AG09319 (cell line): ENCODE data around the gene SPEF2.

Source experiments
- DNase-seq: peaks from one replicate; pipeline ENCODE4 v3.0.0-alpha.2; 2010; ENCODE audit warnings: low read depth; ENCODE audit errors: extremely low read depth
- CTCF ChIP-seq: IDR thresholded peaks from 2 replicates; pipeline ENCODE4 v1.5.1; 2011; ENCODE audit warnings: low read depth, mild to moderate bottlenecking, inconsistent platforms, low read length, moderate library complexity

The SPEF2 gene

GRCh38 chr5:35823347-35824098, 205.9 kb downstream of the SPEF2 start:
- no peak for DNase-seq
- TF ChIP-seq CTCF = no peak

- DNase-seq = no peak
- no peak for TF ChIP-seq CTCF
Observed at GRCh38 chr5:35826056-35826455, 208.4 kb downstream of the SPEF2 start.

GRCh38 chr5:35826554-35826953, 208.9 kb downstream of the SPEF2 start:
- no peak for DNase-seq
- no peak for TF ChIP-seq CTCF

- DNase-seq = no peak
Observed at GRCh38 chr5:35828082-35828598, 210.5 kb downstream of the SPEF2 start.

GRCh38 chr5:35830587-35830986, 212.9 kb downstream of the SPEF2 start:
- DNase-seq = no peak
- no peak for TF ChIP-seq CTCF

More at GRCh38 chr5:35828082-35828598, 210.5 kb downstream of the SPEF2 start:
- no peak for TF ChIP-seq CTCF

- no peak for TF ChIP-seq CTCF
- DNase-seq = no peak
Observed at GRCh38 chr5:35832762-35833161, 215.1 kb downstream of the SPEF2 start.

GRCh38 chr5:35833224-35833623, 215.6 kb downstream of the SPEF2 start:
- DNase-seq = no peak
- TF ChIP-seq CTCF = no peak
